Keratinocyte (primary cell): ENCODE data around the gene BPGM. TPM values are rescaled to one million over a fixed set of nuclear protein-coding genes. Genes with fewer than 3 reads are reported as not detected.

Source experiments
- DNase-seq: peaks from one replicate; pipeline ENCODE4 v3.0.0-alpha.2; 2011; ENCODE audit warnings: low read depth, missing footprints, low spot score
- FAIRE-seq: peaks from 2 replicates; lab custom pipeline; 2011; peaks lifted over from hg19 to GRCh38; lab: Jason Lieb, UNC
- H2AFZ ChIP-seq: 2 replicates; pipeline ENCODE4 v1.6.0; 2012; ENCODE audit warnings: low read length, control low read depth, inconsistent platforms; ENCODE audit not compliant: control insufficient read depth
- H3K27ac ChIP-seq: 2 replicates; pipeline ENCODE4 v1.5.1; 2011; ENCODE audit warnings: low read length; ENCODE audit not compliant: control insufficient read depth, insufficient read depth
- H3K27me3 ChIP-seq: 3 replicates; pipeline ENCODE4 v1.6.0; 2011; ENCODE audit warnings: low read length; ENCODE audit not compliant: control insufficient read depth, insufficient read depth; ENCODE audit errors: extremely low read depth
- H3K36me3 ChIP-seq, 2 experiments: 2 replicates in 1 of 2; 3 replicates in 1 of 2; pipeline ENCODE4 v1.5.1; 2011; ENCODE audit warnings: low read length in 2 of 2, mild to moderate bottlenecking in 1 of 2; ENCODE audit not compliant: control insufficient read depth in 2 of 2, insufficient read depth in 2 of 2; ENCODE audit errors: extremely low read depth in 1 of 2
- H3K4me1 ChIP-seq: 3 replicates; pipeline ENCODE4 v1.5.1; 2011; ENCODE audit warnings: low read length; ENCODE audit not compliant: control insufficient read depth, insufficient read depth; ENCODE audit errors: extremely low read depth
- H3K4me2 ChIP-seq: 3 replicates; pipeline ENCODE4 v1.6.0; 2011; ENCODE audit warnings: low read depth, low read length; ENCODE audit not compliant: control insufficient read depth, insufficient read depth; ENCODE audit errors: extremely low read depth
- H3K4me3 ChIP-seq, 3 experiments: fragments of 200-600 bp in 1 of 3; sonication (generic) in 1 of 3; 2 replicates in 2 of 3; 3 replicates in 1 of 3; pipeline ENCODE4 v1.5.1; 2011 to 2016; ENCODE audit warnings: low read length in 3 of 3, mild to moderate bottlenecking in 3 of 3, control low read depth in 2 of 3, inconsistent platforms in 1 of 3, low read depth in 1 of 3, mixed read lengths in 1 of 3, mixed run types in 1 of 3, moderate library complexity in 1 of 3; ENCODE audit not compliant: control insufficient read depth in 2 of 3, insufficient read depth in 2 of 3; ENCODE audit errors: extremely low read depth in 1 of 3
- H3K79me2 ChIP-seq: 2 replicates; pipeline ENCODE4 v1.6.0; 2012; ENCODE audit warnings: low read length; ENCODE audit not compliant: control insufficient read depth, insufficient read depth
- H3K9ac ChIP-seq: 3 replicates; pipeline ENCODE4 v1.6.0; 2011; ENCODE audit warnings: low read length; ENCODE audit not compliant: control insufficient read depth, insufficient read depth; ENCODE audit errors: extremely low read depth
- H3K9me1 ChIP-seq: 3 replicates; pipeline ENCODE4 v1.6.0; 2011; ENCODE audit warnings: low read length; ENCODE audit not compliant: control insufficient read depth, insufficient read depth; ENCODE audit errors: extremely low read depth
- H3K9me3 ChIP-seq: 2 replicates; pipeline ENCODE4 v1.5.1; 2012; ENCODE audit warnings: low read depth, low read length; ENCODE audit not compliant: control insufficient read depth
- H4K20me1 ChIP-seq: 3 replicates; pipeline ENCODE4 v1.6.0; 2011; ENCODE audit warnings: low read length; ENCODE audit not compliant: control insufficient read depth, insufficient read depth; ENCODE audit errors: extremely low read depth
- EZH2 ChIP-seq: IDR thresholded peaks from one replicate; pipeline ENCODE4 v1.6.1; 2012; ENCODE audit warnings: inconsistent platforms, mild to moderate bottlenecking, low read length, moderate library complexity
- dilution Hi-C: fragments of 300-500 bp; cut with MboI; formaldehyde crosslinking; loops from one replicate; pipeline ENCODE4 v1.7.0; 2020; ENCODE audit warnings: low sequenced_read_pairs; ENCODE audit not compliant: extremely low pct_ligation_motif_present
- polyA plus RNA-seq, 5 experiments: library from polyadenylated mRNA; depleted of rRNA in 3 of 5; stranded (reverse) in 3 of 5; stranded (forward) in 1 of 5; unstranded in 1 of 5; fragments of >200 nt; gene quantifications; 1 replicate in 1 of 5; 2 replicates in 3 of 5; 3 replicates in 1 of 5; pipeline versions ENCODE4 v1.2.1 to v1.2.3, GENCODE V29; 2011 to 2012; ENCODE audit warnings: missing spikeins in 2 of 5, low read depth in 1 of 5, low replicate concordance in 1 of 5
- TF ChIP-seq, protein P1 (sequence below), 3 experiments: IDR thresholded peaks in 1 of 3; conservative IDR thresholded peaks in 1 of 3; optimal IDR thresholded peaks in 1 of 3; 2 replicates in 2 of 3; 3 replicates in 1 of 3; pipeline versions ENCODE3 to v1.5.1; 2011; ENCODE audit warnings: low read length in 3 of 3, mild to moderate bottlenecking in 3 of 3, moderate library complexity in 2 of 3, control low read depth in 1 of 3, inconsistent platforms in 1 of 3; ENCODE audit not compliant: insufficient read depth in 2 of 3; ENCODE audit errors: extremely low read depth in 1 of 3

BPGM gene
- polyA plus RNA-seq, 1 donor (not counting 4 experiments of a cell fraction or from before 2014, with no cell fraction given): 31.2 TPM

DNA sequence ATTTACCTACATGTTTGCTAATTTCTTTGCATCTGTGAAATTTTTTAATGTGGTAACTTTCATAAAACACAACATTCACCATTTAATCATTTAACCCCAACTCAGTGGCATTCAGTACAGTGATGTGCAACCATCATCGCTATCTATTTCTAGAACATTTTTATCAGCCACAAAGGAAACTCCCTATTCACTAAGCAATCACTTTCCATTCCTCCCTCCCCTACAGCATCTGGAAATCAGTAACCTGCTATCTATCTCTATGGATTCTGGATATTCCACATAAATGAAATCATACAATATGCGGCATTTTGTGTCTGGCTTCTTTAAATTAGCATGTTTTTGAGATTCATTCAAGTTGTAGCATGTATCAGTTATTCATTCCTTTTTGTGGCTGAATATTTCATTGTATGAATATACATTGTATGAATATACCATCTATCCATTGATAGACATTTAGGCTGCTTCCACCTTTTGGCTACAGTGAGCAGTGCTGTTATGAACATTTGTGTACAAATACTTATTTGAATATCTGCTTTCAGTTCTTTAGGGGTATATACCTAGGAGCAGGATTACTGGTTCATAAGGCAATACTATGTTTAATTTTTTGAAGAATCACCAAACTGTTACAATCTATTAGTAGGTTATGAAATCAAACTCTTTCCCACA, 19.4 kb upstream of the BPGM start:
- Histone ChIP-seq H3K9me1 (no peaks in the 10 kb centered on the region), H3K27ac (no peak overlapping the region), H3K27me3 (no peaks in the 10 kb centered on the region), H4K20me1 (no peaks in the 10 kb centered on the region), H3K79me2 (no peaks in the 10 kb centered on the region), H3K9ac (no peak overlapping the region), H3K4me1 (peaks cover 18% of the 10 kb centered on the region), H3K36me3 (no peaks in the 10 kb centered on the region), H2AFZ (no peak overlapping the region), H3K4me3 (no peak overlapping the region), H3K9me3 (no peaks in the 10 kb centered on the region), H3K4me2 (no peak overlapping the region)
- dilution Hi-C loops: no loop called here
- peak; percentile 34 for FAIRE-seq
- DNase-seq: no peak
- TF ChIP-seq EZH2: no peak

DNA sequence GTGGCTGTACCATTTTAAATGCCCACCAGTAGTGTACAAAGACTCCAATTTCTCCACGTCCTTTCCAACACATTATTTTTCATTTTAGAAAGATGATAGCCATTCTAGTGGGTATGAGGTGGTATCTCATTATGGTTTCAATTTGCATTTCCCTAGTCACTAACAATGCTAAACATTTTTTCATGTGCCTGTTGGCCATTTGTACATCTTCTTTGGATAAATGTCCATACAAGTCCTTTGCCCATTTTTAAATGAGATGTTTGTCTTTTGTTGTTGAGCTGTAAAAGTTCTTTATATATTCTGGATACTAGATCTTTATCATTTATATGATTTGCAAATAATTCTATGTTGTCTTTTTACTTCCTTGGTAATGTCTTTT, 18.9 kb upstream of the BPGM start:
- H3K27me3 ChIP-seq: no peaks in the 10 kb centered on the region
- H3K4me3 ChIP-seq: no peak overlapping the region
- no peak overlapping the region for H3K9ac ChIP-seq
- TF ChIP-seq, protein P1, sequence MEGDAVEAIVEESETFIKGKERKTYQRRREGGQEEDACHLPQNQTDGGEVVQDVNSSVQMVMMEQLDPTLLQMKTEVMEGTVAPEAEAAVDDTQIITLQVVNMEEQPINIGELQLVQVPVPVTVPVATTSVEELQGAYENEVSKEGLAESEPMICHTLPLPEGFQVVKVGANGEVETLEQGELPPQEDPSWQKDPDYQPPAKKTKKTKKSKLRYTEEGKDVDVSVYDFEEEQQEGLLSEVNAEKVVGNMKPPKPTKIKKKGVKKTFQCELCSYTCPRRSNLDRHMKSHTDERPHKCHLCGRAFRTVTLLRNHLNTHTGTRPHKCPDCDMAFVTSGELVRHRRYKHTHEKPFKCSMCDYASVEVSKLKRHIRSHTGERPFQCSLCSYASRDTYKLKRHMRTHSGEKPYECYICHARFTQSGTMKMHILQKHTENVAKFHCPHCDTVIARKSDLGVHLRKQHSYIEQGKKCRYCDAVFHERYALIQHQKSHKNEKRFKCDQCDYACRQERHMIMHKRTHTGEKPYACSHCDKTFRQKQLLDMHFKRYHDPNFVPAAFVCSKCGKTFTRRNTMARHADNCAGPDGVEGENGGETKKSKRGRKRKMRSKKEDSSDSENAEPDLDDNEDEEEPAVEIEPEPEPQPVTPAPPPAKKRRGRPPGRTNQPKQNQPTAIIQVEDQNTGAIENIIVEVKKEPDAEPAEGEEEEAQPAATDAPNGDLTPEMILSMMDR (optimal IDR thresholded peaks at IDR 0.05 in 1 of 3, IDR thresholded peaks at IDR 0.05 in 1 of 3, conservative IDR thresholded peaks at IDR 0.05 in 1 of 3; ENCODE audit: extremely low read depth in 1 of 3, insufficient read depth in 2 of 3, low read length in 3 of 3): no peak
- TF ChIP-seq EZH2: no peak
- no peak overlapping the region for H3K27ac ChIP-seq
- H3K4me2 ChIP-seq: no peak overlapping the region
- DNase-seq: no peak
- no peaks in the 10 kb centered on the region for H3K9me3 ChIP-seq
- no peaks in the 10 kb centered on the region for H3K36me3 ChIP-seq
- no peaks in the 10 kb centered on the region for H4K20me1 ChIP-seq
- H3K79me2 ChIP-seq: no peaks in the 10 kb centered on the region
- H2AFZ ChIP-seq: no peak overlapping the region
- peaks cover 13% of the 10 kb centered on the region for H3K4me1 ChIP-seq
- dilution Hi-C loops: no loop called here
- FAIRE-seq: peak; percentile 29
- H3K9me1 ChIP-seq: no peaks in the 10 kb centered on the region

DNA sequence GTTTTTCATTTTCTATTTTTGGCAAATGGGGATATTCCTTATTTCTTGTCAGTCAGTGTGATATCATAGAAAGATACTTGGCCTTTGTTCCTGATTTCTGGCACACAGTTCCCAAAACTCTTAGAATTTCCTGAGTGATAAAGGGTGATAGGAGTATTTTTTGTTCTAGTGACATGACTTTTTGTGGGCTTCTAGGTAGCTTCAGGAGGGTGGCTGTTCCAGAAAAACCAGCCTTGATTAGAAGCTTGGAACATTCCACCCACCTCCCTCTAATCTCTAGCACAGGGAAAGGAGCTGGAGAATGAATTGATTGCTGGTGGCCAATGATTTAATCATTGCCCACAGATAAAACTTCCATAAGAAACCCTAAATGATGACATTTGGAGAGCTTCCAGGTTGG, 17.2 kb upstream of the BPGM start:
- Histone ChIP-seq H3K79me2 (no peaks in the 10 kb centered on the region), H3K27me3 (no peaks in the 10 kb centered on the region), H4K20me1 (no peaks in the 10 kb centered on the region), H3K36me3 (no peaks in the 10 kb centered on the region), H3K4me3 (no peak overlapping the region), H3K27ac (no peak overlapping the region), H2AFZ (no peak overlapping the region), H3K4me1 (peaks cover 3% of the 10 kb centered on the region), H3K9me1 (no peaks in the 10 kb centered on the region), H3K9ac (no peak overlapping the region), H3K9me3 (no peaks in the 10 kb centered on the region), H3K4me2 (no peak overlapping the region)
- dilution Hi-C loops: no loop called here
- TF ChIP-seq, protein P1 (optimal IDR thresholded peaks at IDR 0.05 in 1 of 3, IDR thresholded peaks at IDR 0.05 in 1 of 3, conservative IDR thresholded peaks at IDR 0.05 in 1 of 3; ENCODE audit: extremely low read depth in 1 of 3, insufficient read depth in 2 of 3, low read length in 3 of 3): no peak
- no peak for TF ChIP-seq EZH2
- no peak for DNase-seq
- FAIRE-seq: no peak
